Uterus (tissue), 4 donors: ENCODE data around the gene JHY. TPM values are rescaled to one million over a fixed set of nuclear protein-coding genes. Genes with fewer than 3 reads are reported as not detected.

Experiments used
- DNase-seq, 2 donors: peaks; one replicate each; pipeline ENCODE4 v3.0.0-alpha.2; 2019 to 2020
- H3K27ac ChIP-seq, 2 donors: fragments of 200-600 bp; sonication (generic); 1 replicate in 1 of 2; 2 replicates in 1 of 2; pipeline ENCODE4 v1.5.1; 2016 to 2018
- H3K27me3 ChIP-seq, 2 donors: fragments of 200-600 bp; sonication (generic); one replicate each; pipeline ENCODE4 v1.5.1; 2018 to 2019; ENCODE audit warnings: control low read depth in 1 of 2
- H3K36me3 ChIP-seq, 2 donors: fragments of 200-600 bp; sonication (generic); one replicate each; pipeline ENCODE4 v1.5.1; 2019; ENCODE audit warnings: control low read depth in 1 of 2
- H3K4me1 ChIP-seq, 2 donors: fragments of 200-600 bp; sonication (generic); one replicate each; pipeline ENCODE4 v1.5.1; 2018 to 2019; ENCODE audit warnings: control low read depth in 1 of 2
- H3K4me3 ChIP-seq, 2 donors: fragments of 200-600 bp; sonication (generic); 1 replicate in 1 of 2; 2 replicates in 1 of 2; pipeline ENCODE4 v1.5.1; 2018 to 2019; ENCODE audit warnings: mild to moderate bottlenecking in 1 of 2
- H3K9me3 ChIP-seq, 2 donors: fragments of 200-600 bp; sonication (generic); one replicate each; pipeline ENCODE4 v1.5.1; 2019; ENCODE audit warnings: control low read depth in 1 of 2
- POLR2A ChIP-seq, 2 donors: fragments of 450-650 bp; IDR thresholded peaks; one replicate each; pipeline ENCODE4 v1.6.1; 2016; ENCODE audit warnings: antibody characterized with exemption in 2 of 2, mild to moderate bottlenecking in 1 of 2, moderate library complexity in 1 of 2
- intact Hi-C: fragments of 100-400 bp; cut with DNase I; formaldehyde crosslinking; loops from one replicate; pipeline ENCODE4 v1.15.1; 2023; ENCODE audit warnings: low total_unique reads
- total RNA-seq, 4 donors: library from RNA; depleted of rRNA in 3 of 4; stranded (reverse); fragments of >200 nt in 3 of 4; gene quantifications; one replicate each; pipeline versions ENCODE4 v1.1.0 to v1.2.4, GENCODE V29; 2014 to 2023
- TF ChIP-seq, protein P1 (sequence below), 4 experiments: fragments of 200-600 bp in 2 of 4; fragments of 450-650 bp in 2 of 4; sonication (generic) in 2 of 4; IDR thresholded peaks; one replicate each; pipeline ENCODE4 v1.5.1; 2016 to 2019; ENCODE audit warnings: antibody characterized with exemption in 4 of 4, mild to moderate bottlenecking in 2 of 4, moderate library complexity in 1 of 4
- donor health status: DM: yes; HTN: yes; CAD: no.

The JHY gene
- total RNA-seq, 4 donors from 2014 or later = 0.88 to 9.0 (median 3.3) TPM

- no peak for DNase-seq
- no peak for TF ChIP-seq POLR2A (IDR thresholded peaks at IDR 0.05)
- TF ChIP-seq, protein P1, sequence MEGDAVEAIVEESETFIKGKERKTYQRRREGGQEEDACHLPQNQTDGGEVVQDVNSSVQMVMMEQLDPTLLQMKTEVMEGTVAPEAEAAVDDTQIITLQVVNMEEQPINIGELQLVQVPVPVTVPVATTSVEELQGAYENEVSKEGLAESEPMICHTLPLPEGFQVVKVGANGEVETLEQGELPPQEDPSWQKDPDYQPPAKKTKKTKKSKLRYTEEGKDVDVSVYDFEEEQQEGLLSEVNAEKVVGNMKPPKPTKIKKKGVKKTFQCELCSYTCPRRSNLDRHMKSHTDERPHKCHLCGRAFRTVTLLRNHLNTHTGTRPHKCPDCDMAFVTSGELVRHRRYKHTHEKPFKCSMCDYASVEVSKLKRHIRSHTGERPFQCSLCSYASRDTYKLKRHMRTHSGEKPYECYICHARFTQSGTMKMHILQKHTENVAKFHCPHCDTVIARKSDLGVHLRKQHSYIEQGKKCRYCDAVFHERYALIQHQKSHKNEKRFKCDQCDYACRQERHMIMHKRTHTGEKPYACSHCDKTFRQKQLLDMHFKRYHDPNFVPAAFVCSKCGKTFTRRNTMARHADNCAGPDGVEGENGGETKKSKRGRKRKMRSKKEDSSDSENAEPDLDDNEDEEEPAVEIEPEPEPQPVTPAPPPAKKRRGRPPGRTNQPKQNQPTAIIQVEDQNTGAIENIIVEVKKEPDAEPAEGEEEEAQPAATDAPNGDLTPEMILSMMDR (IDR thresholded peaks at IDR 0.05) = no peak
- Histone ChIP-seq H3K36me3 (no peaks in the 10 kb centered on the region), H3K27me3 (no peaks in the 10 kb centered on the region), H3K4me3 (no peak overlapping the region), H3K4me1 (no peaks in the 10 kb centered on the region), H3K27ac (no peak overlapping the region), H3K9me3 (no peaks in the 10 kb centered on the region)
- intact Hi-C loops = no loop called here
Measured at GRCh38 chr11:122871302-122871701, 11.3 kb upstream of the JHY start.

GRCh38 chr11:122872046-122872445 is 10.5 kb upstream of the JHY start:
- H3K36me3 ChIP-seq = no peaks in the 10 kb centered on the region
- intact Hi-C loops = no loop called here

GRCh38 chr11:122874991-122875390 is 7.6 kb upstream of the JHY start:
- no peak for DNase-seq
- Histone ChIP-seq H3K4me1 (no peaks in the 10 kb centered on the region), H3K36me3 (no peaks in the 10 kb centered on the region), H3K9me3 (no peaks in the 10 kb centered on the region), H3K27me3 (no peaks in the 10 kb centered on the region), H3K27ac (no peak overlapping the region), H3K4me3 (no peak overlapping the region)
- TF ChIP-seq, protein P1 (IDR thresholded peaks at IDR 0.05) = no peak
- no peak for TF ChIP-seq POLR2A (IDR thresholded peaks at IDR 0.05)
- intact Hi-C loops = no loop called here

More at GRCh38 chr11:122872046-122872445, 10.5 kb upstream of the JHY start:
- H3K27ac ChIP-seq = no peak overlapping the region
- no peaks in the 10 kb centered on the region for H3K27me3 ChIP-seq
- no peak for DNase-seq
- no peaks in the 10 kb centered on the region for H3K4me1 ChIP-seq
- H3K9me3 ChIP-seq = no peaks in the 10 kb centered on the region
- TF ChIP-seq, protein P1 (IDR thresholded peaks at IDR 0.05) = no peak
- no peak for TF ChIP-seq POLR2A (IDR thresholded peaks at IDR 0.05)
- H3K4me3 ChIP-seq = no peak overlapping the region

DNA sequence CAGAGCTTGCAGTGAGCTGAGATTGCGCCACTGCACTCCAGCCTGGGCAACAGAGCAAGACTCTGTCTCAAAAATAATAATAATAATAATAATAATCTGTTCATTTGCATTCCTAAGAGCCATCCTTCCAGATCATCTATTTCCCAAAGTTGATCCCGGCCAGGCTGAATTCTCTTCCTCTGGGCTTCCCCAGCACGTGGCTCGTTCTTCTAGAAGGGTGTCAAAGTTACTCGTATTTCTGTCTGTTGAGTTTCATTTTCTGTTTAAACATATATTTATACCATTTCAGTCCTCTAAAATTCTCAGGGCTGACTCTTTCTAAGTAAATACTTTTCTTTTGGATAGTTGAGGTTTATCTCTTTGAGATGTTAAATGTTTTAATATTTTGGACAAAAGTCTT is 4.8 kb upstream of the JHY start:
- no peaks in the 10 kb centered on the region for H3K9me3 ChIP-seq
- intact Hi-C loops = no loop called here
- H3K4me3 ChIP-seq = no peak overlapping the region
- H3K4me1 ChIP-seq = no peaks in the 10 kb centered on the region
- no peak overlapping the region for H3K27ac ChIP-seq
- no peaks in the 10 kb centered on the region for H3K27me3 ChIP-seq
- DNase-seq = no peak
- no peaks in the 10 kb centered on the region for H3K36me3 ChIP-seq
- no peak for TF ChIP-seq POLR2A (IDR thresholded peaks at IDR 0.05)
- TF ChIP-seq, protein P1 (IDR thresholded peaks at IDR 0.05) = no peak

- intact Hi-C loops = no loop called here
- TF ChIP-seq, protein P1 (IDR thresholded peaks at IDR 0.05) = no peak
- no peak for TF ChIP-seq POLR2A (IDR thresholded peaks at IDR 0.05)
- Histone ChIP-seq H3K36me3 (no peaks in the 10 kb centered on the region), H3K9me3 (no peaks in the 10 kb centered on the region), H3K27ac (no peak overlapping the region), H3K4me3 (no peak overlapping the region), H3K4me1 (no peaks in the 10 kb centered on the region), H3K27me3 (no peaks in the 10 kb centered on the region)
- DNase-seq = no peak
Measured at GRCh38 chr11:122879785-122880184, 2.8 kb upstream of the JHY start.
